Activated CD8-positive, alpha-beta T cell treated with anti-CD3 and anti-CD28 coated beads for 36 hours (primary cell): ENCODE data around the gene TSKU. TPM values are rescaled to one million over a fixed set of nuclear protein-coding genes. Genes with fewer than 3 reads are reported as not detected.

Experiments
- ATAC-seq: fragments of 200-7000 bp; cut with Tn5 transposase; one replicate; pipeline ENCODE4 v1.10.0; 2021; ENCODE audit warnings: mild to moderate bottlenecking, moderate library complexity
- CTCF ChIA-PET: fragments of 350-600 bp; sonication (Branson Sonifier 250); formaldehyde crosslinking; loops from one replicate; lab custom pipeline; 2021; ENCODE audit warnings: antibody characterized with exemption; lab: Charles Lee
- POLR2A ChIA-PET: fragments of 350-600 bp; sonication (Branson Sonifier 250); formaldehyde crosslinking; loops from one replicate; lab custom pipeline; 2021; ENCODE audit warnings: antibody characterized with exemption; lab: Charles Lee
- DNase-seq: peaks from one replicate; pipeline ENCODE4 v3.0.0-alpha.2; 2020
- H3K27ac Mint-ChIP-seq: one replicate; pipeline ENCODE4 v1.8.0; 2021; ENCODE audit warnings: mild to moderate bottlenecking, mixed read lengths
- H3K27me3 Mint-ChIP-seq: one replicate; pipeline ENCODE4 v1.8.0; 2021; ENCODE audit warnings: mixed read lengths
- H3K36me3 Mint-ChIP-seq: one replicate; pipeline ENCODE4 v1.8.0; 2021; ENCODE audit warnings: low read depth, mixed read lengths
- H3K4me1 Mint-ChIP-seq: one replicate; pipeline ENCODE4 v1.8.0; 2021; ENCODE audit warnings: low read depth, mixed read lengths
- H3K4me3 Mint-ChIP-seq: one replicate; pipeline ENCODE4 v1.8.0; 2021; ENCODE audit warnings: mild to moderate bottlenecking, moderate library complexity, mixed read lengths
- H3K9me3 Mint-ChIP-seq: one replicate; pipeline ENCODE4 v1.8.0; 2021; ENCODE audit warnings: mixed read lengths
- CTCF ChIP-seq: fragments of 200-600 bp; IDR thresholded peaks from one replicate; pipeline ENCODE4 v1.8.0; 2022; ENCODE audit warnings: antibody characterized with exemption, mild to moderate bottlenecking
- intact Hi-C: fragments of 100-400 bp; cut with micrococcal nuclease; formaldehyde crosslinking; loops from one replicate; pipeline ENCODE4 v1.10.0; 2022
- total RNA-seq, 2 experiments: library from RNA; stranded (reverse); gene quantifications; one replicate each; pipeline ENCODE4 v1.2.3, GENCODE V29; 2021

Gene TSKU
- total RNA-seq, 2 experiments from 2014 or later = 6.5 to 8.4 TPM

- Mint-ChIP-seq H3K9me3 (no peaks in the 10 kb centered on the region), H3K27ac (no peak overlapping the region), H3K4me3 (no peak overlapping the region), H3K4me1 (no peaks in the 10 kb centered on the region), H3K27me3 (peaks cover 27% of the 10 kb centered on the region), H3K36me3 (no peaks in the 10 kb centered on the region)
- DNase-seq (no peak), ATAC-seq (no peak)
- intact Hi-C loops = no loop called here
- no peak for TF ChIP-seq CTCF
- ChIA-PET POLR2A (no interaction called here), CTCF (interaction anchor here (1.3 to 2.2 kb wide), 2 partner anchors 38 to 73 kb away, joined by 5 to 8 read pairs; no protein-coding TSS in a partner anchor)
Observed at GRCh38 chr11:76846441-76846840, 63.3 kb downstream of the TSKU start.

Other genes with a start within 250 kb of the TSKU start
- gene LRRC32, start 112.6 kb upstream of the TSKU start, total RNA-seq = 10 to 100 TPM; 23.2 to 24.5 TPM
- gene ACER3, start 77.6 kb downstream of the TSKU start, total RNA-seq = 10 to 100 TPM; 10.0 to 10.2 TPM